HG03571 (cell line): Measurements from ENCODE around the gene PRKAR1B.
"Not testable (repeated sequence)": the region's sequence is repeated elsewhere in the genome, so short reads cannot be mapped to it uniquely, and the experiment has no call there.

Experiments
- ATAC-seq: cut with Tn5 transposase; IDR thresholded peaks from one replicate; pipeline ENCODE4 v1.9.1; 2021; ENCODE audit not compliant: unreplicated experiment

The PRKAR1B gene

GRCh38 chr7:628826-629225 lies 98.3 kb downstream of the PRKAR1B start:
- no peak for ATAC-seq

- ATAC-seq = no peak
Observed at GRCh38 chr7:628402-628763, 98.7 kb downstream of the PRKAR1B start.

- ATAC-seq = no peak
Observed at GRCh38 chr7:627661-628401, 99.2 kb downstream of the PRKAR1B start.

- ATAC-seq = no peak
Observed at GRCh38 chr7:625376-625971, 101.6 kb downstream of the PRKAR1B start.

DNA sequence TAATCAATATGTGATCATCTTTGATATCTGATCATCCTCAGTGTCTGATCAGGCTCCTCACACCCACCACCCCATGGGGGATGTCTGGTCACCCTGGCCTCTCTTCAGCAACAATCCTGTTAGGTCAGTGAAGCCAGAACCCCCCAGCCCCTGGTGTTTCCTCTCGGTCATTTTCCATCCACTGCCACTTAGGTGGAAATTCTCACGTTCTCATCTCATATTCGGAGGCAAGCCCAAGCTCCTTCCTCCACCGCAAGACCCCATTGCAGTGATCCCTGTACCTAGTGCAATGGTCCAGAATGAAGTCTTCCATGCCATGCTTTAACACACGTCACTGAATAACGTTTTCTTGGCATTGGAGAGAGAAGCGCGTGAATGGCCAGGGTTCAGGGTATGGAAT lies 103.6 kb downstream of the PRKAR1B start:
- no peak for ATAC-seq

DNA sequence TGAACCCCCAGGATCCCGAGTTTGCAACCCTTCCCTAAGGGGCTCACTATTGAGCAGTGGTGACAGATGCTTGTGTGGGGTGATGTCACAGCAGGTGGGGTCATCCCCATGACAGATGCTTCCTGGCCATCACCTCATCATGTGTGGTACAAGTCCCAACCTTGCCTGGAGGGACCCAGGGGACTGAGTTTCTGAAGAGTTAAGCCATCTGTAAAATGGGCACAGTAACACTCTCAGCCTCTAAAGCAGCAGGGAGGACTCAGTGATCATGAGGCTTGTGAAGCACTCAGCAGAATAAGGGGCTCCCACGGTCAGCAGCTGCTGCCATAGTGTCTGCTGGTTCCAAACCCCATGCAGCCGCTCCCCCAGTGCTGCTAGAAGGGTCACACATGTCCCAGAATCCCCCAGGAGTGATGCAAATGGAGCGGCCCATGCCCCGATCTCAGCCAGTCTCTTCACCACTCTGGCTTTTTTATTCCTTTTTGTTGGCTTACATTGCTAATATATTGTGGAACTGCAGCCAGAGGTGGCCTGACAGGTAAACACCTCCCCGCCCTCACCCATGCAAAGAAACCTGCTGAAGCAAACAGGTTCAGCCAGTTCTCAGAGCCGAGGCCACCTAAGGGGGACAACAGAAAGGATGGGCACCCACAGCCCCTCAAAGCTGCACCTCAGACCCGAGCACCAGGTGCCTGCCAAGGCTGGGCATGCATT lies 105.4 kb downstream of the PRKAR1B start:
- no peak for ATAC-seq

DNA sequence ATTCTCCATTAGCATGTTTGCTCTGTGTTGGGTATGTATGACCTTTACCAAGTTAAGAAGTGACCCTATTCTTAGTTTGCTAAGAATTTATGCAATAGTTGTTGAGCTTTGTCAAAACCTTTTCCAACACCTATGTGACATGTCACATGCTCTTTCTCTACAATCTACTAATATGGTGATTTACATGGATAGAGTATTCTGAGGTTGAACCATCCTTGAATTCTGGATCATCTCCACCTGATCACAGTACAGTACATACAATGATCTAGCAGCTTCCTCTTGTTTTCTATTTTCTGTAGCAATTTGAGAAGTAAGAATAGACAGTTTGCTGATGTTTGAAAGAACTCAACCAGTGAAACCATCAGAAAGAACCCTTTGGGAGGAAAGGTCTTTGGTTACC lies 106.2 kb downstream of the PRKAR1B start:
- ATAC-seq = no peak

DNA sequence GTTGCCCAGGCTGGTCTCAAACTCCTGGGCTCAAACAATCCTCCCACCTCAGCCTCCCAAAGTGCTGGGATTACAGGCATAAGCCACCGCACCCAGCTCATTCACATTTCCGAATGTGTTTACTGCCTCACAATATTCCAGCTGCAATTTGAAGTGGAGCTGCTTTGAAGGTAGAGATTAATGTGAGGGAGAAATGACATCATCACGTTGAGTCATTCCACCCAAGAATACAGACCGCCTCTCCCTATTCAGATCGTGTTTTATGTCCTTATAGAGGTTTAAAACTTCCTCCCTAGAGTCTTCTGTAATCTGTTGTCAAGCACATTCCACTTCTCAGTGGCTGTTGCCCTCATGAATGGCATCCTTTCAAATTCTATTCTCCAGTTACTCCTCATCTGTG lies 107.0 kb downstream of the PRKAR1B start:
- no peak for ATAC-seq

DNA sequence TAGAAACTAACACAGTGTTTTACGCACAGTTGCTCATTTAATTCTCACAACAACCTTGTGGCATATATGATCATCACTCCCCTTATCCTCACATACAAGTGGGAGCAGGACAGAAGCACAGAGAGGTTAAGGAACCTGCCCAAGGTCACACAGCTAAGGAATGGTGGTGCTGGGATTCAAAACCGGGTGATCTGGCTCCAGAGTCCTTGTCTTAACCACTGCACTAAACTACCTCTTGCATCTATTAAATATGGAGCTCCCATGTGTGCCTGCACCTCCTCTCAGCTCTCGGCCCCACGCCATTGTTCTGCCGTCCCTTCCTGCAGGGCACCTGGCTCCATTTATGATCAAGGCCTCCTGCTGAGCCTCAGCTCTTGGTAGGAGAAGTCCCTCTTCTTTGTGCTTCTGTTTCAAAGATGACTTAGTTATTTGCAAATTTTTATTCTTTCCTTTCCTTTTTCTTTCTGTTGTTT lies 107.7 kb downstream of the PRKAR1B start:
- no peak for ATAC-seq

- ATAC-seq = no peak
Observed at GRCh38 chr7:618539-619367, 108.3 kb downstream of the PRKAR1B start.

DNA sequence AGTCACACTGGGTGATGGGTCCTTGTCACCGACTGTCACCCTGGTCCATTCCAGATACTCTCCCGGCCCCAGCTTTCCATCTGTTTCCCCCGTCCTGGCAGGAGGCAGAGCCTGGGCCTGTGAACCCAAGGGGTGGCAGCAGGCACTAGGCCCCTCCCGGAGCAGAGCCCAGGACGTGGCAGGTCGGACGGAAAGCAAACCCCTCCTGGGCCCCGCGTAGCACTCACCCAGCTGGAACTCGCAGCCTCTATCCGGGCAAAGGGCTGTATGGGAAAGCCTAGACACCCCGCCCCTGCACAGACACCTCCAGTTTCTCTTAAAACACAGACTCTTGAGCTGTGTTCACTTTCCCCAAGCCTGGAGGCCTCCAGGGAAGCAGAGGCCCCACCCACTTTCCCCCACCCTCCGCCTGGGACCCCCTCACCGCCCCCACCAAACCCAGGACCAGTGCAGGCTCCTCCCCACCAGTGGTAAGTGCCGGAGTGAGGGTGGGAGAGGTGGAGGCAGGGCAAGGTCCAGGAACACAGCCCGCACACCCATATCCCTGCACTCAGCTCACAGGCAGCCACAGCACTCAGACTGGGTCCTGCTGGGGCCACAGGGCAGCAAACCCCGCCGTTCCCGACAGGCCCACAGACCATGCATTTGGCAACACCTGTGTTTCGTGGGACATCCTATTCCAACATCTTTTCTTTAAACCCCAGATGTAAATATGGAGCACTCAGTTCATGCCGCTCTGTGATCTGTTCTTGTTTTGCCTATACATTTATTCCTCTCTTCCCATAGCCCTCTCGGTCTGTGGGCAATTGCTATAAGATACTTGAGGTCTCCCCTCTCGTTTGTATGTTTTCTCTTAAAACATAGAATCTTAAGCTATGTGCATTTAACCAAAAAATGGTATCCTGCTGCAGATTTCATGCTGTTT lies 109.2 kb downstream of the PRKAR1B start:
- no peak for ATAC-seq

GRCh38 chr7:613442-614140 lies 113.5 kb downstream of the PRKAR1B start:
- ATAC-seq = no peak

DNA sequence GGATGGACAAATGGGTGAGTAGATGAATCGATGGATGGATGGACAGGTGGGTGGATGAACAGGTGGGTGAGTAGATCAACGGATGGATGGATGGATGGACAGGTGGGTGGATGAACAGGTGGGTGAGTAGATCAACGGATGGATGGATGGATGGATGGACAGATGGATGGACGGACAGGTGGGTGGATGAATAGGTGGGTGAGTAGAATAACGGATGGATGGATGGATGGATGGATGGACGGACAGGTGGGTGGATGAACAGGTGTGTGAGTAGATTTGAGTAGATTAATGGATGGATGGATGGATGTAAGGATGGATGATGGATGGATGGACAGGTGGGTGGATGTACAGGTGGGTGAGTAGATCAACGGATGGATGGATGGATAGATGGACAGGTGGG lies 115.2 kb downstream of the PRKAR1B start:
- ATAC-seq = not testable (repeated sequence)

DNA sequence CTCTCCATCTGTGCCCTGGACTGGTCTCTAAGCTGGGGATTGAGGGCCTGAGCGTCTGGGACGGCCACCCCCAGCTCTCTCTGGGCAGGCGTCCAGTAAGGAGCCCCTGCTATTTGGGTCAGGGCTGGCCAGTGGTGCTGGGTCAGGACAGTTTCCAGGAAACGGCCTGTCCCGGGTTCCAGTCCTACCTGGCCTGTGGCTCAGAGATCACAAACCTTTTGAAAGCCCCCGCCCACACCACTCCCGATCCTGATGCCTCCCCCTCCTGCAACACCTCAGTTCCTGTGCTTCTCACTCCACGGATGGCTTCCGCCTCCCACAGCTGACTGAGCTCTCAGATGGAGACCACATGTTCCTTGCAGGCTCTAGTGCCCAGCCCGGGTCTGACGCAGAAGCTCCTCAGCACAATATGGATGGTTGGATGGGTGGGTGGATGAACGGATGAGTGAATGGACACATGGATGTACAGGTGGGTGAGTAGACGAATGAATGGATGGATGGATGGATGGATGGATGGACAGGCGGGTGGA lies 115.7 kb downstream of the PRKAR1B start:
- no peak for ATAC-seq

- no peak for ATAC-seq
Observed at GRCh38 chr7:610531-611280, 116.4 kb downstream of the PRKAR1B start.

DNA sequence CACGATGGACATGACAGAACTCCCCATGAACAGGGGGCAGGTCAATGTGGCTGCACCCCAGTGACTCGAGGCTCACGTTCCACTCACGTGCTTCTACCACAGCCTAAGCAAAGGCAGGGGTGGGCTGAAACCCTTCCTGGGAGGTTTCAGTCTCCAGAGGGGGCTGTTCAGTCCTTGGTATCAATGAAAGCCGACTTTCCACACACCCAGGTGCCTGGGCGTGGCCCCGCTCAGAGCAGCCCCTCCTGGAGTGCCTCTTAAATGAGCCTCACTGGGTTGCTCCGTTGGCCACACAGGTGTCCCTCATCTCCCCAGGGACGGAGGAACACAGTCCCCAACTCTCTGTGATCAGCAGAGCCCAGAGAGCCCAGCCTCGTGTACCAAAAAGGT lies 116.9 kb downstream of the PRKAR1B start:
- ATAC-seq = no peak

DNA sequence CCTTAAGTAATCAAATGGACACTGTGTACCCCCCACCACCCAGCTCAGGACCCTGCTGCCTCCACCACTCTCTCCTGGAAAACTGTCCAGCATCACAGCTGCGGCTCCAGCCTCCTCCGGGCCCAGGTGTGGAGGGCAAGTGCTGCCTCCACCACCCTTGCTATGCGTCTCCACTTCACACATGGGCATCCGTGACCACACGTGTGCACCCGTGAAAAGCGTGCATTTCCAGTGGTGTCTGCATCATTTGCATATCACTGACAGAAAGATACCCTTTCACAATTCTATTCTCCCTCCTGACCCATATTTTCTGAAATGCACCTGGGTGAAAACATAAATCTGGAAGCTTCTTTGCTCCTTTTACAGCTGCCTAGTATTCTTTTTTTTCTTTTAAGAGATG lies 117.7 kb downstream of the PRKAR1B start:
- no peak for ATAC-seq

DNA sequence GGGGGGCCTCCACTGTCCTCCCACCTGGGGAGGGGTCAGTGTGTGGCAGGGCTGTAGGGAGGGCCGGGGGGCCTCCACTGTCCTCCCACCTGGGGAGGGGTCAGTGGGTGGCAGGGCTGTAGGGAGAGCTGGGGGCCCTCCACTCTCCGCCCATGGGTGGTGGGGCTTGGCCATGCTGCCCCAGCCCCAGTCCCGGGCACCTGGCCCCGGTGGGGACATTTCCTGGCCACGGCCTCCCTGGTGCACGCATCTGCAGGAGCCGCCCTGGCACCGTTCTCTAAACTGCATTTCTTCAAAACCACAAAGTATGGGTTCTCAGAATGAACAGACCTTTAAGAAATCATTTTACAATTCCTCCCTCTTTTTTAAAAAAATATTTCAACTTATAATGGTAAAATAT lies 118.1 kb downstream of the PRKAR1B start:
- no peak for ATAC-seq

GRCh38 chr7:608361-608760 lies 118.7 kb downstream of the PRKAR1B start:
- ATAC-seq = no peak
